CD1c-positive myeloid dendritic cell (primary cell): ENCODE data around the gene KCNH5.

Experiments
- DNase-seq: peaks from one replicate; pipeline ENCODE4 v3.0.0-alpha.2; 2016; ENCODE audit errors: extremely low spot score

Gene KCNH5

GRCh38 chr14:62673014-62673755 is 372.1 kb downstream of the KCNH5 start:
- no peak for DNase-seq

GRCh38 chr14:62670526-62670925 is 374.7 kb downstream of the KCNH5 start:
- DNase-seq, result no peak

GRCh38 chr14:62667421-62667914 is 377.8 kb downstream of the KCNH5 start:
- no peak for DNase-seq

GRCh38 chr14:62665286-62665685 is 380.0 kb downstream of the KCNH5 start:
- DNase-seq, result no peak

- no peak for DNase-seq
These were observed 381.8 kb downstream of the KCNH5 start for GRCh38 chr14:62663456-62663821.

- DNase-seq, result no peak
These were observed 382.3 kb downstream of the KCNH5 start for GRCh38 chr14:62662811-62663455.

- DNase-seq, result no peak
These were observed 383.4 kb downstream of the KCNH5 start for GRCh38 chr14:62661818-62662217.

GRCh38 chr14:62658631-62659030 is 386.6 kb downstream of the KCNH5 start:
- no peak for DNase-seq

- no peak for DNase-seq
These were observed 387.9 kb downstream of the KCNH5 start for GRCh38 chr14:62657376-62657775.

- DNase-seq, result no peak
These were observed 390.1 kb downstream of the KCNH5 start for GRCh38 chr14:62655166-62655565.

- no peak for DNase-seq
These were observed 390.6 kb downstream of the KCNH5 start for GRCh38 chr14:62654641-62655040.
